Immature natural killer cell (primary cell): ENCODE data around the gene CTNNA2. TPM values are rescaled to one million over a fixed set of nuclear protein-coding genes. Genes with fewer than 3 reads are reported as not detected.

ENCODE experiments used
- DNase-seq, 3 donors: peaks; one replicate each; pipeline ENCODE4 v3.0.0; 2022; ENCODE audit warnings: mixed read lengths in 1 of 3
- H3K27ac Mint-ChIP-seq, 6 donors: one replicate each; pipeline ENCODE4 v1.8.0; 2020; ENCODE audit warnings: mixed read lengths in 6 of 6, mild to moderate bottlenecking in 5 of 6, inconsistent platforms in 4 of 6, moderate library complexity in 3 of 6
- H3K27me3 Mint-ChIP-seq, 3 donors: one replicate each; pipeline ENCODE4 v1.8.0; 2020 to 2021; ENCODE audit warnings: low read depth in 3 of 3, mild to moderate bottlenecking in 3 of 3, mixed read lengths in 3 of 3, moderate library complexity in 3 of 3, inconsistent platforms in 1 of 3
- H3K36me3 Mint-ChIP-seq, 3 donors: one replicate each; pipeline ENCODE4 v1.8.0; 2020; ENCODE audit warnings: mixed read lengths in 3 of 3, inconsistent platforms in 2 of 3, mild to moderate bottlenecking in 2 of 3
- H3K4me1 Mint-ChIP-seq, 2 donors: one replicate each; pipeline ENCODE4 v1.8.0; 2020; ENCODE audit warnings: inconsistent platforms in 2 of 2, mild to moderate bottlenecking in 2 of 2, mixed read lengths in 2 of 2, moderate library complexity in 1 of 2
- H3K4me3 Mint-ChIP-seq, 5 donors: one replicate each; pipeline ENCODE4 v1.8.0; 2020; ENCODE audit warnings: mild to moderate bottlenecking in 5 of 5, mixed read lengths in 5 of 5, inconsistent platforms in 3 of 5, moderate library complexity in 3 of 5
- H3K9me3 Mint-ChIP-seq, 6 donors: one replicate each; pipeline ENCODE4 v1.8.0; 2020; ENCODE audit warnings: mild to moderate bottlenecking in 6 of 6, mixed read lengths in 6 of 6, inconsistent platforms in 4 of 6, moderate library complexity in 3 of 6
- polyA plus RNA-seq, 3 donors: library from polyadenylated mRNA; unstranded; fragments of 300-500 nt; fragmentation: Illumina TruSeq; gene quantifications; one replicate each; pipeline ENCODE4 v1.2.3, GENCODE V29; 2021

The CTNNA2 gene
- polyA plus RNA-seq, 3 donors from 2014 or later = not detected

DNA sequence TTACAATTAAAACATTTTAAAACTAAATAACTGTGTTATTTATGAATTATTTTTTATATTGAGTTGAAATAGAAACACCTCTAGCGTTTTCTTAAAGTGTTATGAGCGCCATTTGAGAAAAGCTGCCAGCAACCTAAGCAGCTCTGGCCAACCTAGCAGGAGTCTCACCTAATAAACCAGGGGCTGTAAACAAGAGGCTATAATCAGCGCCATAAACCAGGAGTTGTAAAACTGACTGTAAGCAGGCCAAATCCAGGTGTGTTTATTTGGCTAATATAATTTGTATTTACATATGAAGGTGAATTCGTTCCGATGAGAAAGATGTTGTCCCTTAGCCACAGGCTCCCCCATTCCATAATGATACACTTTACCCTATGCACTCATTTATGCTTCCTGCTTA is 757.0 kb downstream of the CTNNA2 start:
- H3K9me3 Mint-ChIP-seq = peaks cover 8 to 38% (median 19%) of the 10 kb centered on the region in 6 donors
- H3K4me3 Mint-ChIP-seq = no peak overlapping the region
- H3K4me1 Mint-ChIP-seq = no peaks in the 10 kb centered on the region
- DNase-seq = no peak
- H3K27ac Mint-ChIP-seq = no peak overlapping the region
- peaks cover 0 to 5% (median 4%) of the 10 kb centered on the region in 3 donors for H3K36me3 Mint-ChIP-seq
- peaks cover 0 to 2% (median 0%) of the 10 kb centered on the region in 3 donors for H3K27me3 Mint-ChIP-seq

DNA sequence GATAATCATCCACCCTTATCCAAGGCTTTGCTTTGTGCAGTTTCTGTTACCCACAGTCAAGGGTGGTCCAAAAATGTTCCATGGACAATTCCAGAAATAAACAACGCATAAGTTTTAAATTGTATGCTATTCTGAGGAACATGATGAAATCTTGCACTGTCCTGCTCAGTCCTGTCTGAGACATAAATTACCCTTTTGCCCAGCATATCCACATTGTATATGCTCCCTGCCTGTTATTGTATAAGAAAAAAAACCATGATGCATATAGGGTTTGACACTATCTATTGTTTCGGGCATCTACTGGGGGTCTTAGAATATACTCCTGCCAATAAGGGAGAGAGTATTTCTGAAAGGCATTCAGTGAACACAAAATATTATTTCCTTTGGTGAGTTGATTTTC is 767.7 kb downstream of the CTNNA2 start:
- no peak overlapping the region for H3K27ac Mint-ChIP-seq
- H3K4me3 Mint-ChIP-seq = no peak overlapping the region
- peaks cover 4 to 35% (median 8%) of the 10 kb centered on the region in 6 donors for H3K9me3 Mint-ChIP-seq
- H3K27me3 Mint-ChIP-seq = peaks cover 0 to 2% (median 0%) of the 10 kb centered on the region in 3 donors
- peaks cover 0 to 4% (median 4%) of the 10 kb centered on the region in 3 donors for H3K36me3 Mint-ChIP-seq
- H3K4me1 Mint-ChIP-seq = no peaks in the 10 kb centered on the region
- DNase-seq = no peak

DNA sequence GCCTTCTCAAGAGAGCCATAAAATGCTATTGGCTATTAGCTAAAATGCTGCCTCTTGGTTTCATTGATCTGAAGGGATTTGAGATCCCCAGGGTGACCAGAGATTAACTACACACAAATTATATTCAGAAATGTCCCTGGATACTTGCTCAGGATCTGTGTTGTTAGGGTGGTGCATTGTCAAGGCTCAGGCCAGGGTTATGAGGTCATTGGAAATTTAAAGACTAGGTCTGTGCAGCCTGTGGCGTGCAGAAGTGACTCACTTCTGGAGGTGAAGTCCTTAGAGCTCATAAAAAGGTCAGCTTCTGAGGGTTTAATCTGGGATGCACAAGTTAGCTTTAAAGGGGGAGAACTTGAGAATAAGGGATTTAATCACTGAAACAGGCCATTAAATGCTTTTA is 768.2 kb downstream of the CTNNA2 start:
- no peak overlapping the region for H3K27ac Mint-ChIP-seq
- no peaks in the 10 kb centered on the region for H3K4me1 Mint-ChIP-seq
- DNase-seq = no peak
- H3K4me3 Mint-ChIP-seq = no peak overlapping the region
- peaks cover 0 to 4% (median 4%) of the 10 kb centered on the region in 3 donors for H3K36me3 Mint-ChIP-seq
- peaks cover 0 to 2% (median 0%) of the 10 kb centered on the region in 3 donors for H3K27me3 Mint-ChIP-seq
- peaks cover 4 to 32% (median 8%) of the 10 kb centered on the region in 6 donors for H3K9me3 Mint-ChIP-seq

DNA sequence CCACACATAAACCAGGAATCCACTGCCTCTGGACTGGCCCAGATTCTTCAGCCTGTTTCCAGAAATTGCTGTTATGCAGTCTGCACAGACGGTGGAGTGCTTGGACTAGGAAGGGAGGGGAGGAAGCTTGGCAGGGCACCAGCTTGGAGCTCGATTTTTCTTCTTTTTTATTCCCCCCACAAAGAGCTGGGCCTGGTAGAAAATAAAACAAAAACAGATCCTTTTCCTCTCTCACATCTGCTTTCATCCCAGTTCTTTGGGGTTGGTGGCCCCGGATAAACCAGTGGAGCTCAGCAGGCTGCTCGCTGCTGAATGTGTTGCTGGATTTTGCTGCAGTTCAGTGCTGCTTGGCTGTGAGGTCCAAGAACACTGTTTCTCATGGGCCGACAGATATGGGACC is 775.7 kb downstream of the CTNNA2 start:
- H3K9me3 Mint-ChIP-seq = peaks cover 3 to 31% (median 11%) of the 10 kb centered on the region in 6 donors
- H3K36me3 Mint-ChIP-seq = no peaks in the 10 kb centered on the region
- H3K4me1 Mint-ChIP-seq = no peaks in the 10 kb centered on the region

DNA sequence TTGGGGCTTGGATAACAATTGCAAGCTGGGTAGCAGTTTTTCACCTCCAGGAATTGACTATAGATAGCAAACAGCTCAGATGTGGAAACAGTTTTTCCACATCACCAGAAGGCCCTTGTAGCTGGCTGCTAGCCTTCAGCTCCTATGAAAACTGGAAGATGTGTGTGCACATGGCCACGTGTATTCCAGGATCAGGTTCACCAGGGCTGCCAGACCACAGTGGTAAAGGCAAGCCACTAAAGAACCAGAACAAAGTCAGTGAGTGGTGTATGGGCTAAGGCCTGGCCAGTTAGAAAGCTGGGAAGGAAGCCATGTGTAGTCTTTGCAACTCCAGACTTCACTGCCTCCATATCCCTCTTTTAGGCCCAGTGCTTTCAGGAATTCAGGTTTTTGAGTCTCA is 778.8 kb downstream of the CTNNA2 start:
- Mint-ChIP-seq H3K27me3 (peaks cover 0 to 2% (median 0%) of the 10 kb centered on the region in 3 donors), H3K27ac (no peak overlapping the region), H3K4me1 (no peaks in the 10 kb centered on the region), H3K36me3 (no peaks in the 10 kb centered on the region), H3K4me3 (no peak overlapping the region), H3K9me3 (peaks cover 3 to 39% (median 8%) of the 10 kb centered on the region in 6 donors)
- no peak for DNase-seq

More for the DNA sequence above, 775.7 kb downstream of the CTNNA2 start:
- Mint-ChIP-seq H3K27me3 (no peaks in the 10 kb centered on the region), H3K4me3 (no peak overlapping the region), H3K27ac (no peak overlapping the region)
- no peak for DNase-seq

DNA sequence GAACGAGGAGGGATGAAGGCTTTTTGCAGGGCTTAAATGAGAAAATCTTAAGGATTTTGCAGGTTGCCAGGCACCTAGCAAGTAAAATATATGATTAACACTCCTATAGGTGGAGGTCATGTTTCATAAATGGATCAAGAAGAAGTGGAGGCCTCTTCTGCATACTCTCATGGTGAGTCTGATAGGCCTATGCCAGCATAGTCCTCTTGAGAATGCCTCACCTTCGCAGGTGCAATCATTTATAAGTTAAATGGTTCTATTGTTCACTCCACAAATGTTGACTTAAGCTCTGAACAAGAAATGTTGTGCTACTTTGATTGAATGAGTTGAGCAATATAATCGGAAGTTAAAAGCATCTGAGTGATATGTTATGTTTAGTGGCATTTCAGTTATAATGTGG is 779.6 kb downstream of the CTNNA2 start:
- Mint-ChIP-seq H3K4me1 (no peaks in the 10 kb centered on the region), H3K27me3 (peaks cover 0 to 2% (median 0%) of the 10 kb centered on the region in 3 donors), H3K36me3 (no peaks in the 10 kb centered on the region), H3K27ac (no peak overlapping the region), H3K4me3 (no peak overlapping the region), H3K9me3 (peaks cover 2 to 32% (median 3%) of the 10 kb centered on the region in 6 donors)
- no peak for DNase-seq

DNA sequence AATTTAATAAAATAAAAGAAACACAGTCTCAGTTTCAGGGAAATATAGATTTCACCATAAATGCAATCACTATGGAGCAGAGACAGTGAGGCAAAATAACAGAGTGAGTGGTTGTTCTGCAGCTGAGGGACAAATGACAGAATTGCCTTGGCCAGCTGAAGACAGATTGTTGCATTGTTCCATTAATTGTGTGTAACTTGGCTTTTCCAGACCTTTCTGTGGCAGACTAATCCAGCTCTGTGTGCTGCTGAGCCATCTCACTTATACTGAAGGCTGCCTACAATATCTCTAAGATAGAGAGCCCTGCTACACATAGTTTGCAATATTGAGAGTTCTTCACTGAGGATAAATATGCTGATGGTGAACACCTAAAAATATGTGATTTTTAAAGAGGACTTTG is 780.2 kb downstream of the CTNNA2 start:
- Mint-ChIP-seq H3K27ac (no peak overlapping the region), H3K4me3 (no peak overlapping the region), H3K36me3 (no peaks in the 10 kb centered on the region), H3K9me3 (peaks cover 2 to 33% (median 3%) of the 10 kb centered on the region in 6 donors), H3K27me3 (peaks cover 0 to 2% (median 0%) of the 10 kb centered on the region in 3 donors), H3K4me1 (no peaks in the 10 kb centered on the region)
- DNase-seq = no peak

DNA sequence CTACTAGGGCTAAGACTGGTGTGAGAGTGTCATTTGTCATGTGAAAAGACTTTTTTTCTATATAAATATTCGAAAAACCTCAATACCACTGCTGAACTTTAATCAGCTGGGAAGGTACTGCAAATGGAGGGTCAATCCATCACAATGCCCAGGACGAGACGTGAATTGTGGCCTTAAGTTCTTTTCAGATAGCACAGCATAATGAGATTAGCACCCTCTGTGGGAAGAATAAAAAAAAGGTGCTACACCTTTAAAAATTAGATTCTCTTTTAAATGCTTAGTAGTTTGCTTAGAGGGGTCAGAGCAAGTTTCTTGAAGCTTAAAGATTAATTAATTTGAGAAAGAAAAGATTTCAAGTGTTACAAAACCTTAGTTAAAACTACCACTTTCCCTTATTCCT is 786.1 kb downstream of the CTNNA2 start:
- H3K36me3 Mint-ChIP-seq = no peaks in the 10 kb centered on the region
- no peak overlapping the region for H3K4me3 Mint-ChIP-seq
- H3K9me3 Mint-ChIP-seq = peaks cover 9 to 44% (median 11%) of the 10 kb centered on the region in 6 donors
- H3K27me3 Mint-ChIP-seq = peaks cover 2 to 13% (median 10%) of the 10 kb centered on the region in 3 donors
- H3K27ac Mint-ChIP-seq = no peak overlapping the region
- H3K4me1 Mint-ChIP-seq = no peaks in the 10 kb centered on the region
- no peak for DNase-seq

DNA sequence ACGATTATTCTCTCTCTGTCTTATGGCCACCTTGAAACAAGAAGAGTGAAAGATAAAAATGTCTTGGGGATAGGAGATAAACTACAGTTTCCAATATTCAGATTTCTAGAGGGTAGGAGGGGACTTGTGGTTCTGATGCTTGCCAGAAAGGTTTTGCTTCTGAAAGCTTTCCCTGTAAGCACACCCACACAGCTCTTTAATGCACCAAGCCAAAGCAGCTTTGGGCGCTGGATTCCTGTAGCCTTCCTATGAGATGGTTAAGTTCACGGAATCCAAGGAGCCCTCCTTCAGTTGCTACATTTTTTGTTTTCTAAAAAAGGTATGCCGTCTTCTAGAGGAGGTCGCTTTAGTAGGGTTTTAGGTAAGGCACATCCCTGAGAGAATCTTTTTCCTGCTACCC is 786.8 kb downstream of the CTNNA2 start:
- no peaks in the 10 kb centered on the region for H3K36me3 Mint-ChIP-seq
- DNase-seq = no peak
- no peak overlapping the region for H3K4me3 Mint-ChIP-seq
- peaks cover 2 to 13% (median 10%) of the 10 kb centered on the region in 3 donors for H3K27me3 Mint-ChIP-seq
- no peak overlapping the region for H3K27ac Mint-ChIP-seq
- no peaks in the 10 kb centered on the region for H3K4me1 Mint-ChIP-seq
- H3K9me3 Mint-ChIP-seq = peaks cover 9 to 40% (median 11%) of the 10 kb centered on the region in 6 donors

DNA sequence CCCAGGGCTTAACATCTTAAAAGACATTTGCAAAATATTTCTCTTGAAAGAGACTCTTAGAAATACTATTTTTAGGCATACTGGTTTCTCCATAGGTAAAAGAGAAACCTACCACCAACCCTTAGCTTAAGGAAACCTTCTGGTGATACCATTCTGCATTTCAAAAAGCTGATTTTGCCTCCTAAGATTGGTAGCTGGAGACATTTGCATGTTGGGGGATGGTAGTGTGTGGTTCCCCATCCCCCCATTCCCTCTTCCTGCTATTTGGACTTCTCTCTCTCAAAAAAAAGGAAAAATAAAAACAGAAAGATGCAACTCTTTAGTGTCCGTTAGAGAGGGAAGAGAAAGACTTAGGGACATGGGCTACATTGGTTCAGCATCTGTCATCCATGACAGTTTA is 787.5 kb downstream of the CTNNA2 start:
- no peaks in the 10 kb centered on the region for H3K36me3 Mint-ChIP-seq
- H3K9me3 Mint-ChIP-seq = peaks cover 9 to 42% (median 14%) of the 10 kb centered on the region in 6 donors
- DNase-seq = no peak
- H3K4me1 Mint-ChIP-seq = no peaks in the 10 kb centered on the region
- no peak overlapping the region for H3K4me3 Mint-ChIP-seq
- H3K27ac Mint-ChIP-seq = no peak overlapping the region
- H3K27me3 Mint-ChIP-seq = peaks cover 5 to 12% (median 10%) of the 10 kb centered on the region in 3 donors

DNA sequence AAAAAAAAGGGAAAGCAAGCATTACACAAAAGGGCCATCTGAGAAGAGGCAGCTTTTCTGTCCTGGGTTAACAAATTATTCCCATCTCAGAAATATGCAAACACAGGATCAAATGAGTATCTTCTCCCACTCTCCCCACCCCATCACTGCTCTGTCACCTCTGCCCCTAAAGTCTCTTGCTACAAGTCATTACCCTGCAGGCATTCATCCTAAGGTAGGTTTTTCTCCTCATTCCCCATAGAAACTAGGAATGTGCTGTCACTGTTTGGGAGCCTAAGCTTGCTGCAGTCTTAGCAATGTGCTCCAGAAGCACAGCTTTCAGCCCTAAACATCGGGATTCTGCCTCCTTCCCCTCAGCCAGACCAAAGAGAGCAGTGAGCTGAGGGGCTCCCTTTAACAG is 788.1 kb downstream of the CTNNA2 start:
- Mint-ChIP-seq H3K4me3 (no peak overlapping the region), H3K27ac (no peak overlapping the region), H3K9me3 (peaks cover 7 to 38% (median 15%) of the 10 kb centered on the region in 6 donors), H3K36me3 (no peaks in the 10 kb centered on the region), H3K27me3 (peaks cover 5 to 11% (median 10%) of the 10 kb centered on the region in 3 donors), H3K4me1 (no peaks in the 10 kb centered on the region)
- DNase-seq = no peak

DNA sequence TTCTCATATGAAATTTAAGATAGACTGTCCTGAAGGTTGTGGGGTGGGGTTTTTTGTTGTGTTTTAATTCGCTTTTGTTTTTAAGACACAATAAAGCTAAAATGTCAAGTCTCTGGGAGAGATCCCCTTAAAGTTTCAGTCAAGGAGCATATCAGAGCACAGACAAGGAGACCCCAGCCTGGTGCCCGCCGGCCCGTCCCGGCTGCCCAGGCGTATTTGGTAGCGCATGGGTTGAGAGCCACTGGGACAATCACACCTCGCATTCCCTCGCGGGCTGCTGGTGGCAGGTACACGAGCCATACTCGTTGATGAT is 789.1 kb downstream of the CTNNA2 start:
- Mint-ChIP-seq H3K27me3 (peaks cover 7 to 11% (median 10%) of the 10 kb centered on the region in 3 donors), H3K4me3 (no peak overlapping the region), H3K4me1 (no peaks in the 10 kb centered on the region), H3K36me3 (no peaks in the 10 kb centered on the region), H3K9me3 (peaks cover 10 to 43% (median 16%) of the 10 kb centered on the region in 6 donors), H3K27ac (no peak overlapping the region)
- no peak for DNase-seq

DNA sequence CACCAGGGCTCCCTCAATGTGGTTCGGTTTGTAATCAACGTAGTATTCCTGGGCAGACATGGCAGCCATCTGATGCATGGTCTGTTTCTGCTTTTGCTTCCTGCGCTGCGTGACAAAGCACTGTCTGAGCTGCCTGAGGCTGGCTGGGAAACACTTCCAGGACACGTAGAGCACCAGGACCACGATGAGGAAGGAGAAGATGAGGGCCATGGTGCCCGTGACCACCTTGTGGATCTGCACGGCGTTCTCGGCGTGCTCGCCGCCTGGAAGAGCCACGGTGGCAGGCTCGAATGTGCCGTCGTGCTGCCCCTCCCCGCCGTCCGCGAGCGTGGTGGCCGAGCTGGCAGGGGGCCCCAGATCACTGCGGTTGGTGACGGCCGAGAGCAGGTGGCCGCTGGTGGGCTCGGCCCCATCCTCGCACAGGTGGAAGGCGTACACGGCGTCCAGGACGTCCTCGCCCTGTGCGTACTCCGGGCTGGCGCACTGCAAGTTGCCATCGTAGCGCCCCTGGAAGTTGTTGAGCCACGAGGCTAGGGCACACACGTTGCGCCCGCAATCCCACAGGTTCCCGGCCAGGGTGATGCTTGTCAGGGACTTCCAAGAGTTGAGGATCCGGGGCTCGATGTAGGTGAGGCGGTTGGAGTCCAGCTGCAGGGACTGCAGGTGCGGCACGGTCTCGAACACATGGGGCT is 789.6 kb downstream of the CTNNA2 start:
- Mint-ChIP-seq H3K27me3 (peaks cover 9 to 11% (median 10%) of the 10 kb centered on the region in 3 donors), H3K27ac (no peak overlapping the region), H3K36me3 (no peaks in the 10 kb centered on the region), H3K4me1 (no peaks in the 10 kb centered on the region), H3K9me3 (peaks cover 10 to 43% (median 16%) of the 10 kb centered on the region in 6 donors), H3K4me3 (no peak overlapping the region)
- DNase-seq = no peak

DNA sequence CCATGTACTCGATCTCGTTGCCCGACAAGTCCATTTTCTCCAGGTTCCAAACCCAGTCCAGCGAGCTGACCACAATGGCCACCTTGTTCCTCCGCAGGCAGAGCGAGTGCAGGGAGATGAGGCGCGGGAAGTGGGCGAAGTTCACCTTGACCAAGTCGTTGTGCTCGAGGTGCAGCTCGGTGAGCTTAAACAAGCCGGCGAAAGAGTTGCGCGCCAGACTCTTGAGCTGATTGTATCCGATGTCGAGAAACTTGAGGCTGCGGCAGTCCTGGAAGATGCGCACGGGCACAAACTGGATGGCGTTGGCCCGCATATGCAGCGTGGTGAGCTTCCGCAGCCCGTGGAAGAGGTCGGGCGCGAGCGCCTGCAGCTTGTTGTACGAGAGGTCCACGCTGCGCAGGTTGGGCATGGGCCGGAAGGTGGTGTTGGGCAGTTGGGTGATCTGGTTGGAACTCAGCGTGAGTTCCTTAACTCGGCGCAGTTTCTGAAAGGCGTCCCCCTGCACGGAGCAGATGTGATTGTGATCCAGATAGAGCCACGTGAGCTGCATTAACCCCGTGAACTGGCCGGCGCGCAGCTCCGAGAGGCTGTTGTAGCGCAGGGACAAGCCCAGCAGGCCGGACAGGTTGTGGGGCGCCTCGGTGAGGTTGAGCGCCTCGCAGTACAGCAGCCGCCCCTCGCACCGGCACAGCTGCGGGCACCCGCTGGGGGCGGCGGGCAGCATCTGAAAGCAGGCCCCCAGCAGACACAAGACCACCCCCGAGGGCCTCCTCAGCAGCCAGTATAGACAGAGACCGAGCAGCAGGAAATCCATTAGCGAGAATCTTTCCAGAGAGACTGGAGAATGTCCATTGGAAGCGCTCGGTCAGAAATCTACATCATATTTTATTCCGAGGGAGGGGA is 790.4 kb downstream of the CTNNA2 start:
- Mint-ChIP-seq H3K27me3 (peaks cover 10 to 11% (median 11%) of the 10 kb centered on the region in 3 donors), H3K4me1 (no peaks in the 10 kb centered on the region), H3K4me3 (no peak overlapping the region), H3K9me3 (peaks cover 10 to 43% (median 17%) of the 10 kb centered on the region in 6 donors), H3K27ac (no peak overlapping the region), H3K36me3 (peaks cover 0 to 3% (median 0%) of the 10 kb centered on the region in 3 donors)
- no peak for DNase-seq
